HL-60 (cell line): Measurements from ENCODE around the gene RNFT1.

ENCODE experiments used
- GABPA ChIP-seq: IDR thresholded peaks from 2 replicates; pipeline ENCODE4 v1.6.1; 2012; ENCODE audit warnings: low read depth
- POLR2AphosphoS5 ChIP-seq: IDR thresholded peaks from 2 replicates; pipeline ENCODE4 v1.6.1; 2012; ENCODE audit warnings: low read depth
- SPI1 ChIP-seq: IDR thresholded peaks from 2 replicates; pipeline ENCODE4 v1.6.1; 2012; ENCODE audit warnings: low read depth, mild to moderate bottlenecking, borderline replicate concordance
- TF ChIP-seq, protein P1 (sequence below): IDR thresholded peaks from one replicate; pipeline ENCODE4 v1.5.1; 2011; ENCODE audit warnings: low read length, control low read depth, inconsistent platforms; ENCODE audit not compliant: insufficient read depth
- TF ChIP-seq, protein P2 (sequence below): IDR thresholded peaks from 2 replicates; pipeline ENCODE4 v1.6.1; 2012; ENCODE audit warnings: low read depth; ENCODE audit not compliant: insufficient replicate concordance

DNA sequence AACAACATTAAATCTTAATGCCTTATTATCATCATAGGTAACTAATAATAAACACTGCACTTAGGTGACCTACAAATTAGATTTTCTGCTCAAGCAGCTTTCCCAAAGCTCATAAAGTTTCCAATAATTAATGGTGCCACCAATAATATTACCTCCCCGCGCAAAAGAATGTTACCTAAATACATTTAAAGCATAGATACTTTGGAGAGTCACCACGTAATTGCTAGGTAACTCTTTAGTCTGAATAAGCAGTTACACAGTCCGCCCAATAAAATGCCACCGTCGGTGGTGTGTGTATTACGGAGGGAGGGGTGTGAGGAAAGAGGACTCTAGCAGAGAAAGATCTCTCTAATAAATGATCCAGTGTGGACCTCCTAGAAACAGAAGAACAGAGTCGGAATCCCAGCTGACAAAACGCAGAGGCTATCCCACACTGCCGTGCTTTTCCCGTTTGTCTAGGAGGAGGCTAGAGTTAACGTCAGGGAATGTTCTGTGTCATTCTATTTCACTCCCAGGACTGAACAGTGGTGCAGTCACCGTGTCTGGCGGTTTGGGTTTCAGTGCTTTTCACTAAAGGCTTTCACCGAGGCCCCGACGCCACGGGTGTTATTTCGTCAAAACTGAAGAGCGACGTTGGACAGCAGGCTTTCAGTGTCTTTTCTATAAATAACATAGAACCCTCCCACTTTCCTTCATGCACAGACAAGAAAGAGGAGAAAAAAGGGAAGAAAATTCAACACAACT, 630 bp downstream of the RNFT1 start:
- TF ChIP-seq, protein P1, sequence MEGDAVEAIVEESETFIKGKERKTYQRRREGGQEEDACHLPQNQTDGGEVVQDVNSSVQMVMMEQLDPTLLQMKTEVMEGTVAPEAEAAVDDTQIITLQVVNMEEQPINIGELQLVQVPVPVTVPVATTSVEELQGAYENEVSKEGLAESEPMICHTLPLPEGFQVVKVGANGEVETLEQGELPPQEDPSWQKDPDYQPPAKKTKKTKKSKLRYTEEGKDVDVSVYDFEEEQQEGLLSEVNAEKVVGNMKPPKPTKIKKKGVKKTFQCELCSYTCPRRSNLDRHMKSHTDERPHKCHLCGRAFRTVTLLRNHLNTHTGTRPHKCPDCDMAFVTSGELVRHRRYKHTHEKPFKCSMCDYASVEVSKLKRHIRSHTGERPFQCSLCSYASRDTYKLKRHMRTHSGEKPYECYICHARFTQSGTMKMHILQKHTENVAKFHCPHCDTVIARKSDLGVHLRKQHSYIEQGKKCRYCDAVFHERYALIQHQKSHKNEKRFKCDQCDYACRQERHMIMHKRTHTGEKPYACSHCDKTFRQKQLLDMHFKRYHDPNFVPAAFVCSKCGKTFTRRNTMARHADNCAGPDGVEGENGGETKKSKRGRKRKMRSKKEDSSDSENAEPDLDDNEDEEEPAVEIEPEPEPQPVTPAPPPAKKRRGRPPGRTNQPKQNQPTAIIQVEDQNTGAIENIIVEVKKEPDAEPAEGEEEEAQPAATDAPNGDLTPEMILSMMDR: no peak
- TF ChIP-seq, protein P2, sequence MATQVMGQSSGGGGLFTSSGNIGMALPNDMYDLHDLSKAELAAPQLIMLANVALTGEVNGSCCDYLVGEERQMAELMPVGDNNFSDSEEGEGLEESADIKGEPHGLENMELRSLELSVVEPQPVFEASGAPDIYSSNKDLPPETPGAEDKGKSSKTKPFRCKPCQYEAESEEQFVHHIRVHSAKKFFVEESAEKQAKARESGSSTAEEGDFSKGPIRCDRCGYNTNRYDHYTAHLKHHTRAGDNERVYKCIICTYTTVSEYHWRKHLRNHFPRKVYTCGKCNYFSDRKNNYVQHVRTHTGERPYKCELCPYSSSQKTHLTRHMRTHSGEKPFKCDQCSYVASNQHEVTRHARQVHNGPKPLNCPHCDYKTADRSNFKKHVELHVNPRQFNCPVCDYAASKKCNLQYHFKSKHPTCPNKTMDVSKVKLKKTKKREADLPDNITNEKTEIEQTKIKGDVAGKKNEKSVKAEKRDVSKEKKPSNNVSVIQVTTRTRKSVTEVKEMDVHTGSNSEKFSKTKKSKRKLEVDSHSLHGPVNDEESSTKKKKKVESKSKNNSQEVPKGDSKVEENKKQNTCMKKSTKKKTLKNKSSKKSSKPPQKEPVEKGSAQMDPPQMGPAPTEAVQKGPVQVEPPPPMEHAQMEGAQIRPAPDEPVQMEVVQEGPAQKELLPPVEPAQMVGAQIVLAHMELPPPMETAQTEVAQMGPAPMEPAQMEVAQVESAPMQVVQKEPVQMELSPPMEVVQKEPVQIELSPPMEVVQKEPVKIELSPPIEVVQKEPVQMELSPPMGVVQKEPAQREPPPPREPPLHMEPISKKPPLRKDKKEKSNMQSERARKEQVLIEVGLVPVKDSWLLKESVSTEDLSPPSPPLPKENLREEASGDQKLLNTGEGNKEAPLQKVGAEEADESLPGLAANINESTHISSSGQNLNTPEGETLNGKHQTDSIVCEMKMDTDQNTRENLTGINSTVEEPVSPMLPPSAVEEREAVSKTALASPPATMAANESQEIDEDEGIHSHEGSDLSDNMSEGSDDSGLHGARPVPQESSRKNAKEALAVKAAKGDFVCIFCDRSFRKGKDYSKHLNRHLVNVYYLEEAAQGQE: no peak
- no peak for TF ChIP-seq SPI1
- no peak for TF ChIP-seq POLR2AphosphoS5
- no peak for TF ChIP-seq GABPA
